ENCODE results near the gene EPX.

- peak; percentile 78 to 89 for TF ChIP-seq CTCF (conservative IDR thresholded peaks at IDR 0.05 in 1 of 2, IDR thresholded peaks at IDR 0.05 in 1 of 2; ENCODE audit: extremely low read depth in 1 of 2, insufficient read depth in 1 of 2, low read depth in 1 of 2, low read length in 2 of 2)
- no peak for TF ChIP-seq EZH2 (IDR thresholded peaks at IDR 0.05; ENCODE audit: borderline replicate concordance, low read length)
Measured at GRCh38 chr17:58249270-58250133, 57.0 kb downstream of the EPX start.
